NCI-H526 (cell line): ENCODE results near the gene NEGR1.
A peak's percentile ranks its signal among the peaks of the same experiment; 100 is the strongest.

Source experiments
- DNase-seq, 2 experiments: peaks; one replicate each; lab custom pipeline; 2025; lab: John Stamatoyannopoulos, UW

The NEGR1 gene

GRCh38 chr1:71562298-71562697 lies 720.0 kb downstream of the NEGR1 start:
- no peak for DNase-seq

GRCh38 chr1:71561729-71562128 lies 720.6 kb downstream of the NEGR1 start:
- no peak for DNase-seq

GRCh38 chr1:71561206-71561605 lies 721.1 kb downstream of the NEGR1 start:
- DNase-seq, result no peak

GRCh38 chr1:71559880-71560279 lies 722.5 kb downstream of the NEGR1 start:
- DNase-seq, result no peak

GRCh38 chr1:71557138-71557537 lies 725.2 kb downstream of the NEGR1 start:
- DNase-seq, result no peak

GRCh38 chr1:71548398-71548890 lies 733.9 kb downstream of the NEGR1 start:
- no peak for DNase-seq

GRCh38 chr1:71542155-71542554 lies 740.2 kb downstream of the NEGR1 start:
- peak in 1 of 2 experiments; percentile 32 for DNase-seq

- DNase-seq, result no peak
These were observed 748.4 kb downstream of the NEGR1 start for GRCh38 chr1:71533950-71534349.

GRCh38 chr1:71532343-71532742 lies 750.0 kb downstream of the NEGR1 start:
- DNase-seq, result no peak

- no peak for DNase-seq
These were observed 755.5 kb downstream of the NEGR1 start for GRCh38 chr1:71526824-71527223.

- DNase-seq, result no peak
These were observed 759.6 kb downstream of the NEGR1 start for GRCh38 chr1:71522721-71523120.

GRCh38 chr1:71521655-71522264 lies 760.6 kb downstream of the NEGR1 start:
- DNase-seq, result peak; percentile 32 to 66

- DNase-seq, result no peak
These were observed 770.8 kb downstream of the NEGR1 start for GRCh38 chr1:71511505-71511904.

GRCh38 chr1:71510725-71511124 lies 771.6 kb downstream of the NEGR1 start:
- DNase-seq, result no peak

- no peak for DNase-seq
These were observed 773.2 kb downstream of the NEGR1 start for GRCh38 chr1:71509051-71509595.

GRCh38 chr1:71502006-71502405 lies 780.3 kb downstream of the NEGR1 start:
- no peak for DNase-seq

GRCh38 chr1:71498542-71498941 lies 783.8 kb downstream of the NEGR1 start:
- no peak for DNase-seq

- DNase-seq, result no peak
These were observed 788.2 kb downstream of the NEGR1 start for GRCh38 chr1:71494163-71494562.

- DNase-seq, result no peak
These were observed 789.9 kb downstream of the NEGR1 start for GRCh38 chr1:71492298-71493041.

GRCh38 chr1:71490432-71490831 lies 791.9 kb downstream of the NEGR1 start:
- no peak for DNase-seq

GRCh38 chr1:71488555-71489252 lies 793.6 kb downstream of the NEGR1 start:
- DNase-seq, result no peak

GRCh38 chr1:71473331-71473730 lies 809.0 kb downstream of the NEGR1 start:
- DNase-seq, result no peak

- DNase-seq, result no peak
These were observed 817.2 kb downstream of the NEGR1 start for GRCh38 chr1:71465093-71465492.
